ENCODE results near the gene IGLL1. TPM values are rescaled to one million over a fixed set of nuclear protein-coding genes. Genes with fewer than 3 reads are reported as not detected.
"Not testable (repeated sequence)": the region's sequence is repeated elsewhere in the genome, so short reads cannot be mapped to it uniquely, and the experiment has no call there.

The IGLL1 gene
- total and polyA plus RNA-seq, 2 donors (not counting 1 experiment from before 2014, with no cell fraction given) = not detected

GRCh38 chr22:23622634-23623033 is 42.5 kb upstream of the IGLL1 start:
- Histone ChIP-seq H3K4me3 (ENCODE audit: control extremely low read depth in 1 of 5, extremely low read depth in 1 of 5, insufficient read depth in 1 of 5, low read depth in 2 of 5, low read length in 4 of 5) (no peak overlapping the region), H3K27me3 (replicated peaks in 1 of 4; ENCODE audit: control extremely low read depth in 1 of 4, control insufficient read depth in 3 of 4, insufficient read depth in 4 of 4, low read length in 3 of 4) (no peaks in the 10 kb centered on the region), H3K4me2 (replicated peaks; ENCODE audit: low read depth, low read length, poor library complexity, severe bottlenecking) (no peak overlapping the region), H3K79me2 (ENCODE audit: control insufficient read depth, insufficient read depth, low read length) (no peaks in the 10 kb centered on the region), H3K4me1 (ENCODE audit: control insufficient read depth in 2 of 2, insufficient read depth in 2 of 2, low read length in 2 of 2) (no peaks in the 10 kb centered on the region), H3K36me3 (replicated peaks in 1 of 2; ENCODE audit: control extremely low read depth in 1 of 2, control insufficient read depth in 1 of 2, extremely low read depth in 1 of 2, insufficient read depth in 2 of 2, low read length in 1 of 2) (no peaks in the 10 kb centered on the region), H2AFZ (ENCODE audit: insufficient read depth, low read depth, low read length, poor library complexity, severe bottlenecking) (no peak overlapping the region), H3K27ac (ENCODE audit: low read length in 2 of 2) (no peak overlapping the region), H3K9ac (ENCODE audit: low read length) (no peak overlapping the region), H3K9me3 (ENCODE audit: control extremely low read depth in 1 of 3, control insufficient read depth in 2 of 3, insufficient read depth in 1 of 3, low read length in 2 of 3) (no peaks in the 10 kb centered on the region), H4K20me1 (ENCODE audit: control insufficient read depth, insufficient read depth, low read length, poor library complexity, severe bottlenecking) (no peaks in the 10 kb centered on the region)
- TF ChIP-seq, protein P1, sequence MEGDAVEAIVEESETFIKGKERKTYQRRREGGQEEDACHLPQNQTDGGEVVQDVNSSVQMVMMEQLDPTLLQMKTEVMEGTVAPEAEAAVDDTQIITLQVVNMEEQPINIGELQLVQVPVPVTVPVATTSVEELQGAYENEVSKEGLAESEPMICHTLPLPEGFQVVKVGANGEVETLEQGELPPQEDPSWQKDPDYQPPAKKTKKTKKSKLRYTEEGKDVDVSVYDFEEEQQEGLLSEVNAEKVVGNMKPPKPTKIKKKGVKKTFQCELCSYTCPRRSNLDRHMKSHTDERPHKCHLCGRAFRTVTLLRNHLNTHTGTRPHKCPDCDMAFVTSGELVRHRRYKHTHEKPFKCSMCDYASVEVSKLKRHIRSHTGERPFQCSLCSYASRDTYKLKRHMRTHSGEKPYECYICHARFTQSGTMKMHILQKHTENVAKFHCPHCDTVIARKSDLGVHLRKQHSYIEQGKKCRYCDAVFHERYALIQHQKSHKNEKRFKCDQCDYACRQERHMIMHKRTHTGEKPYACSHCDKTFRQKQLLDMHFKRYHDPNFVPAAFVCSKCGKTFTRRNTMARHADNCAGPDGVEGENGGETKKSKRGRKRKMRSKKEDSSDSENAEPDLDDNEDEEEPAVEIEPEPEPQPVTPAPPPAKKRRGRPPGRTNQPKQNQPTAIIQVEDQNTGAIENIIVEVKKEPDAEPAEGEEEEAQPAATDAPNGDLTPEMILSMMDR (IDR thresholded peaks at IDR 0.05) = no peak
- TF ChIP-seq EZH2 (IDR thresholded peaks at IDR 0.05; ENCODE audit: borderline replicate concordance, insufficient read depth, low read depth, low read length, poor library complexity, severe bottlenecking) = no peak
- no peak overlapping the region for H3K4me3 Mint-ChIP-seq
- intact Hi-C loops (cut with micrococcal nuclease) = no loop called here
- H3K27me3 Mint-ChIP-seq = no peaks in the 10 kb centered on the region
- no peak overlapping the region for H3K27ac Mint-ChIP-seq
- ChIA-PET POLR2A (no interaction called here), CTCF (interaction anchor here (0.6 to 1.5 kb wide), 2 partner anchors 31 to 123 kb away, joined by 3 read pairs; no protein-coding TSS in a partner anchor)
- ATAC-seq (ENCODE audit: low read depth) = no peak
- WGBS (ENCODE audit: insufficient coverage) = 100% methylated on average over 1 of the region's 2 CpGs
- H3K4me1 Mint-ChIP-seq = peaks cover 2% of the 10 kb centered on the region
- no peak for DNase-seq
- H3K9me3 Mint-ChIP-seq (ENCODE audit: insufficient read depth) = no peaks in the 10 kb centered on the region

- H2AFZ ChIP-seq (ENCODE audit: insufficient read depth, low read depth, low read length, poor library complexity, severe bottlenecking); DNase-seq; H3K4me3 ChIP-seq (ENCODE audit: control extremely low read depth in 1 of 5, extremely low read depth in 1 of 5, insufficient read depth in 1 of 5, low read depth in 2 of 5, low read length in 4 of 5); H3K9me3 Mint-ChIP-seq (ENCODE audit: insufficient read depth); H3K27me3 ChIP-seq (replicated peaks in 1 of 4; ENCODE audit: control extremely low read depth in 1 of 4, control insufficient read depth in 3 of 4, insufficient read depth in 4 of 4, low read length in 3 of 4); H3K27ac Mint-ChIP-seq; POLR2A ChIA-PET; H3K36me3 ChIP-seq (replicated peaks in 1 of 2; ENCODE audit: control extremely low read depth in 1 of 2, control insufficient read depth in 1 of 2, extremely low read depth in 1 of 2, insufficient read depth in 2 of 2, low read length in 1 of 2); H3K4me1 ChIP-seq (ENCODE audit: control insufficient read depth in 2 of 2, insufficient read depth in 2 of 2, low read length in 2 of 2); H4K20me1 ChIP-seq (ENCODE audit: control insufficient read depth, insufficient read depth, low read length, poor library complexity, severe bottlenecking); ATAC-seq (ENCODE audit: low read depth); H3K9me3 ChIP-seq (ENCODE audit: control extremely low read depth in 1 of 3, control insufficient read depth in 2 of 3, insufficient read depth in 1 of 3, low read length in 2 of 3); H3K27ac ChIP-seq (ENCODE audit: low read length in 2 of 2); H3K4me2 ChIP-seq (replicated peaks; ENCODE audit: low read depth, low read length, poor library complexity, severe bottlenecking); H3K79me2 ChIP-seq (ENCODE audit: control insufficient read depth, insufficient read depth, low read length); H3K4me1 Mint-ChIP-seq; H3K4me3 Mint-ChIP-seq; intact Hi-C loops (cut with micrococcal nuclease); H3K27me3 Mint-ChIP-seq; H3K9ac ChIP-seq (ENCODE audit: low read length): not testable (repeated sequence)
- WGBS (ENCODE audit: insufficient coverage) = no CpG with 5 or more reads among the region's 2 CpGs
- CTCF ChIA-PET = interaction anchor here (0.6 kb wide), 1 partner anchor 124 kb away, joined by 3 read pairs; no protein-coding TSS in a partner anchor
Observed at GRCh38 chr22:23621916-23622315, 41.8 kb upstream of the IGLL1 start.

Measured in B cell (primary cell).